Stimulated activated CD4-positive, alpha-beta T cell treated with anti-CD3 and anti-CD28 coated beads, Interleukin-12 subunit alpha, Interleukin-12 subunit beta, amount 100 ng/mL, for 4 hours (primary cell): ENCODE results near the gene GPR161.

Source experiments
- DNase-seq: peaks from one replicate; pipeline ENCODE4 v3.0.0-alpha.2; 2020

Gene GPR161

GRCh38 chr1:168146160-168146539 is 9.4 kb upstream of the GPR161 start:
- DNase-seq: no peak

GRCh38 chr1:168145184-168146159 is 8.7 kb upstream of the GPR161 start:
- peak; percentile 89 for DNase-seq

- no peak for DNase-seq
Measured at GRCh38 chr1:168141871-168142385, 5.2 kb upstream of the GPR161 start.

- DNase-seq: no peak
Measured at GRCh38 chr1:168139070-168139469, 2.3 kb upstream of the GPR161 start.

GRCh38 chr1:168138134-168138533 is 1.4 kb upstream of the GPR161 start:
- no peak for DNase-seq

- DNase-seq: no peak
Measured at GRCh38 chr1:168137515-168137821, 738 bp upstream of the GPR161 start.

GRCh38 chr1:168135921-168136708 is 615 bp downstream of the GPR161 start:
- DNase-seq: peak; percentile 6

- no peak for DNase-seq
Measured at GRCh38 chr1:168135116-168135920, 1.4 kb downstream of the GPR161 start.

- no peak for DNase-seq
Measured at GRCh38 chr1:168134642-168135041, 2.1 kb downstream of the GPR161 start.

GRCh38 chr1:168134132-168134531 is 2.6 kb downstream of the GPR161 start:
- no peak for DNase-seq

GRCh38 chr1:168129933-168130332 is 6.8 kb downstream of the GPR161 start:
- no peak for DNase-seq

GRCh38 chr1:168127503-168127902 is 9.2 kb downstream of the GPR161 start:
- no peak for DNase-seq

- DNase-seq: no peak
Measured at GRCh38 chr1:168125051-168125450, 11.7 kb downstream of the GPR161 start.

GRCh38 chr1:168121401-168122011 is 15.2 kb downstream of the GPR161 start:
- no peak for DNase-seq

GRCh38 chr1:168119750-168120149 is 17.0 kb downstream of the GPR161 start:
- no peak for DNase-seq

GRCh38 chr1:168116327-168116799 is 20.4 kb downstream of the GPR161 start:
- no peak for DNase-seq

GRCh38 chr1:168114845-168115244 is 21.9 kb downstream of the GPR161 start:
- no peak for DNase-seq

- DNase-seq: peak; percentile 59
Measured at GRCh38 chr1:168112673-168113305, 23.9 kb downstream of the GPR161 start.

- DNase-seq: no peak
Measured at GRCh38 chr1:168110896-168111545, 25.7 kb downstream of the GPR161 start.

GRCh38 chr1:168106274-168106673 is 30.5 kb downstream of the GPR161 start:
- DNase-seq: no peak

GRCh38 chr1:168105846-168106245 is 30.9 kb downstream of the GPR161 start:
- DNase-seq: no peak
